Measurements from ENCODE around the gene GJA8. TPM values are rescaled to one million over a fixed set of nuclear protein-coding genes. Genes with fewer than 3 reads are reported as not detected.
A peak's percentile ranks its signal among the peaks of the same experiment; 100 is the strongest.
"Not testable (repeated sequence)": the region's sequence is repeated elsewhere in the genome, so short reads cannot be mapped to it uniquely, and the experiment has no call there.

GJA8 gene
- polyA plus RNA-seq, 4 donors, result not detected

DNA sequence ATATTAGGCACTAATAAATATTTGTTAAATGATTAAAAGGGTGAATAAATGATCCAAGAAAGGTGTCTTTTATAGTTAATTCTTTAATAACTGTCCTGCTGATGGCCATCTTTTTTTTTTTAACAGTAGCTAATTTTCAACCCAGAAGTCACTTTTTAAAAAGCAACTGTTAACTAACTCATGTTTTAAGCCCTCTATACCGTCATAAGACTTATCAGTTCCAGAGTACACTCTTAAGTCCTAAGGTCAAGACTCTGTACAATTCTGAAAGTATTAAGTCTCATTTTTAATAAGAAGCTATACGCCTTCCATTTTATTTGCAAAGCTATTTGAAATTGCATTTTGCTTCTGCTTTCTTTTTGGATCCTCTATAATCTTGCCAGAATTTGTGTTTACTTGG lies 28.5 kb downstream of the GJA8 start:
- peak; percentile 44 to 75 for DNase-seq
- WGBS, 3 donors, result 19 to 69% (median 36%) methylated on average over 2 of the region's 2 CpGs
- H3K27ac ChIP-seq (ENCODE audit: low read depth in 1 of 3, low read length in 2 of 3), result peak overlapping the region in 1 of 3 donors; percentile 80
- not testable (repeated sequence) for H3K27me3 ChIP-seq (ENCODE audit: control insufficient read depth in 3 of 3, insufficient read depth in 3 of 3, low read length in 3 of 3); H3K36me3 ChIP-seq (ENCODE audit: control insufficient read depth in 3 of 3, insufficient read depth in 2 of 3, low read depth in 1 of 3, low read length in 3 of 3); H3K4me1 ChIP-seq (ENCODE audit: control insufficient read depth in 3 of 3, insufficient read depth in 2 of 3, low read depth in 1 of 3, low read length in 2 of 3); H3K4me3 ChIP-seq (ENCODE audit: low read depth in 1 of 3, low read length in 3 of 3); H3K9me3 ChIP-seq (ENCODE audit: control insufficient read depth in 2 of 2, insufficient read depth in 1 of 2, low read depth in 1 of 2, low read length in 1 of 2)
- peak; percentile 44 for FAIRE-seq

DNA sequence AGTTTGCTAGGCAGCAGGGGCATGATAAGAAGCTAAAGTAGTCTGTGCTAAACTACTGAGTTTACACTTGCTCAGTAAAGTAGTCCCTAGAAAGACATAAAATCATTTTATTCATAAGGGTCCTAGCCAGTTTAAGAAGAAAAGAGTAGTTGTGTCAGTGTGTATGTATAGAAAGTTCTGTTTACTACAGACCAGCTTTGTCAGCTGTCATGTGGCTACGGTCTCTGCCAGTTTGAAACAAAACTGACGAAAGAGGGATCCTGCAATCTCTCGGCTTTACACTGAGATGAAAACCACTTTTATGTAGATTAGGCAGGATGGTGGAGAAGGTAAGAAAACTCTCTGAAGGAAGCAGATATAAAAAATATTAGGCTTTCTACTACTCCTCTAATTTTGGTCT lies 32.7 kb downstream of the GJA8 start:
- WGBS, 3 donors, result 83 to 99% (median 90%) methylated on average over 3 of the region's 3 CpGs
- not testable (repeated sequence) for H3K36me3 ChIP-seq (ENCODE audit: control insufficient read depth in 3 of 3, insufficient read depth in 2 of 3, low read depth in 1 of 3, low read length in 3 of 3); H3K27ac ChIP-seq (ENCODE audit: low read depth in 1 of 3, low read length in 2 of 3); FAIRE-seq; H3K27me3 ChIP-seq (ENCODE audit: control insufficient read depth in 3 of 3, insufficient read depth in 3 of 3, low read length in 3 of 3); H3K4me3 ChIP-seq (ENCODE audit: low read depth in 1 of 3, low read length in 3 of 3); DNase-seq; H3K9me3 ChIP-seq (ENCODE audit: control insufficient read depth in 2 of 2, insufficient read depth in 1 of 2, low read depth in 1 of 2, low read length in 1 of 2); H3K4me1 ChIP-seq (ENCODE audit: control insufficient read depth in 3 of 3, insufficient read depth in 2 of 3, low read depth in 1 of 3, low read length in 2 of 3)

DNA sequence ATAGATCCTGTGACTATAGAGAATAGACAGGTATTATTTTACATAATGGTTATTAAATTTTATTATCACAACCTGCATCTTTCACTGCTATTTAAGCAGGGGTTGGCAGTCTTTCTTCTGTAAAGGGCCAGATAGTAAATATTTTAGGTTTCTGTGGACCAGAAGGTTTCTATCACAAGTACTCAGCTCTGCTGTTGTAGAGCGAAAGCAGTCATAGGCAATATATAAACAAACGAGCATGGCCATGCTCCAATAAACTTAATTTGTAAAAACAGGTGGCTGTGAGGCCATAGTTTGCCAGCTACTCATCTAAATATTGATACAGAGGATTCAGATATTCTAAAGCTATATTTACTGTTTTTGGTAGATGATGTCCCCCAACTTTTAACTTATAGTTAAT lies 37.9 kb downstream of the GJA8 start:
- FAIRE-seq; H3K36me3 ChIP-seq (ENCODE audit: control insufficient read depth in 3 of 3, insufficient read depth in 2 of 3, low read depth in 1 of 3, low read length in 3 of 3); H3K27ac ChIP-seq (ENCODE audit: low read depth in 1 of 3, low read length in 2 of 3); H3K4me3 ChIP-seq (ENCODE audit: low read depth in 1 of 3, low read length in 3 of 3); H3K9me3 ChIP-seq (ENCODE audit: control insufficient read depth in 2 of 2, insufficient read depth in 1 of 2, low read depth in 1 of 2, low read length in 1 of 2); H3K27me3 ChIP-seq (ENCODE audit: control insufficient read depth in 3 of 3, insufficient read depth in 3 of 3, low read length in 3 of 3); H3K4me1 ChIP-seq (ENCODE audit: control insufficient read depth in 3 of 3, insufficient read depth in 2 of 3, low read depth in 1 of 3, low read length in 2 of 3); DNase-seq: not testable (repeated sequence)
- 68 to 82% (median 76%) methylated on average over 2 of the region's 2 CpGs for WGBS, 3 donors

DNA sequence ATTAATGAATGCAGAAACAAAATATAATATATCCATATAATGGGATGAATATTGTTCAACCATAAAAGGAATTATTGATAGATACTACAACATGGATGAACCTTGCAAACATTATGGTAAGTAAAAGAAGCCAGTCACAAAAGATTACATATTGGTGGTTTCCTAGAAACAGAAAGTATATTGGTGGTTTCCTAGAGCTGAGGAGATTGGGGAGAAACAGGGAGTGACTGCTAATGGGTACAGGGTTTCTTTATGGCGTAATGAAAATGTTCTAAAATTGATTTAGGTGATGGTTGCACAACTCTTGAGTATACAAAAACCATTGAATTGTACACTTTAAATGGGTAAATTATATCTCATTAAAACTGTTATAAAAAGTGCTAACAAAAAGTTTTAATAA lies 40.0 kb downstream of the GJA8 start:
- WGBS, 3 donors, result no CpG with 5 or more reads among the region's 1 CpG
- H3K4me3 ChIP-seq (ENCODE audit: low read depth in 1 of 3, low read length in 3 of 3); H3K4me1 ChIP-seq (ENCODE audit: control insufficient read depth in 3 of 3, insufficient read depth in 2 of 3, low read depth in 1 of 3, low read length in 2 of 3); FAIRE-seq; DNase-seq; H3K36me3 ChIP-seq (ENCODE audit: control insufficient read depth in 3 of 3, insufficient read depth in 2 of 3, low read depth in 1 of 3, low read length in 3 of 3); H3K27me3 ChIP-seq (ENCODE audit: control insufficient read depth in 3 of 3, insufficient read depth in 3 of 3, low read length in 3 of 3); H3K9me3 ChIP-seq (ENCODE audit: control insufficient read depth in 2 of 2, insufficient read depth in 1 of 2, low read depth in 1 of 2, low read length in 1 of 2); H3K27ac ChIP-seq (ENCODE audit: low read depth in 1 of 3, low read length in 2 of 3): not testable (repeated sequence)

DNA sequence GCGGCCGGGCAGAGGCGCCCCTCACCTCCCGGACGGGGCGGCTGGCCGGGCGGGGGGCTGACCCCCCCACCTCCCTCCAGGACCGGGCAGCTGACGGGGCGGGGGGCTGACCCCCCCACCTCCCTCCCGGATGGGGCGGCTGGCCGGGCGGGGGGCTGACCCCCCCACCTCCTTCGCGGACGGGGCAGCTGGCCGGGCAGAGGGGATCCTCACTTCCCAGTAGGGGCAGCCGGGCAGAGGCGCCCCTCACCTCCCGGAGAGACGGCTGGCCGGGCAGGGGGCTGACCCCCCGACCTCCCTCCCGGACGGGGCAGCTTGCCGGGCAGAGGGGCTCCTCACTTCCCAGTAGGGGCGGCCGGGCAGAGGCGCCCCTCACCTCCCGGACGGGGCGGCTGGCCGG lies 46.9 kb downstream of the GJA8 start:
- H3K36me3 ChIP-seq (ENCODE audit: control insufficient read depth in 3 of 3, insufficient read depth in 2 of 3, low read depth in 1 of 3, low read length in 3 of 3); H3K4me3 ChIP-seq (ENCODE audit: low read depth in 1 of 3, low read length in 3 of 3); H3K27ac ChIP-seq (ENCODE audit: low read depth in 1 of 3, low read length in 2 of 3); DNase-seq; H3K27me3 ChIP-seq (ENCODE audit: control insufficient read depth in 3 of 3, insufficient read depth in 3 of 3, low read length in 3 of 3); FAIRE-seq; H3K9me3 ChIP-seq (ENCODE audit: control insufficient read depth in 2 of 2, insufficient read depth in 1 of 2, low read depth in 1 of 2, low read length in 1 of 2); H3K4me1 ChIP-seq (ENCODE audit: control insufficient read depth in 3 of 3, insufficient read depth in 2 of 3, low read depth in 1 of 3, low read length in 2 of 3): not testable (repeated sequence)
- 93 to 98% (median 96%) methylated on average over 8 to 33 of the region's 35 CpGs for WGBS, 3 donors

Other genes with a start within 250 kb of the GJA8 start
- gene ACP6, start 232.3 kb upstream of the GJA8 start, polyA plus RNA-seq, result 10 to 100 TPM in 3 of 4 donors, 1 to 10 TPM in 1; 3.5 to 25.0 (median 14.2) TPM
- gene GJA5, start 142.2 kb upstream of the GJA8 start, polyA plus RNA-seq, result 10 to 100 TPM in 1 of 4 donors, 1 to 10 TPM in 1, not detected in 2; 3.0 to 16.0 TPM
- gene GPR89B, start 25.6 kb downstream of the GJA8 start, polyA plus RNA-seq, result 10 to 100 TPM; 15.8 to 44.0 (median 31.6) TPM
- 10 to 100 TPM in 1 of 4 donors, 1 to 10 TPM in 3; 4.3 to 19.0 (median 5.2) TPM for gene NBPF11, start 249.5 kb downstream of the GJA8 start, polyA plus RNA-seq

Data from small intestine (tissue), 7 donors.